HG03064 (cell line): Measurements from ENCODE around the gene LY6G6C.

Source experiments
- ATAC-seq: cut with Tn5 transposase; IDR thresholded peaks from one replicate; pipeline ENCODE4 v1.9.1; 2021; ENCODE audit warnings: low read depth; ENCODE audit not compliant: unreplicated experiment

Gene LY6G6C

DNA sequence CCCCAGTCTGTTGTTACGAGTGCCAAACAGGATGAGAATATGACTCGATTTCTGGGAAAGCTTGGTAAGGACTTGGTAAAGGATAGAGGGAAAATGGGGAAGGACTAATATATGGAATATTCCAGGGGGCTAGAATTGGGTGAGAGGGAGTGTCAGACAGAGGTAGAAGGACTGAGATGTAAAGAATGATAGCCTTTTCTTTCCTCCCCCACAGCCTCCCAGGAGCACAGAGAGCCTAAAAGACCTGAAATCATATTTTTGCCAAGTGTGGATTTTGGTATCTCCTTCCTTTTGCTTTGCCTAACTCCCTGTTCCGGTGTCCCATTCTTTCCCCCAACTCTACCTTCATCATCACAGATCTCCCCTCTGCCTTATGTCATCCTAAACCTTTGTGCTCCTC lies 21.3 kb upstream of the LY6G6C start:
- no peak for ATAC-seq

DNA sequence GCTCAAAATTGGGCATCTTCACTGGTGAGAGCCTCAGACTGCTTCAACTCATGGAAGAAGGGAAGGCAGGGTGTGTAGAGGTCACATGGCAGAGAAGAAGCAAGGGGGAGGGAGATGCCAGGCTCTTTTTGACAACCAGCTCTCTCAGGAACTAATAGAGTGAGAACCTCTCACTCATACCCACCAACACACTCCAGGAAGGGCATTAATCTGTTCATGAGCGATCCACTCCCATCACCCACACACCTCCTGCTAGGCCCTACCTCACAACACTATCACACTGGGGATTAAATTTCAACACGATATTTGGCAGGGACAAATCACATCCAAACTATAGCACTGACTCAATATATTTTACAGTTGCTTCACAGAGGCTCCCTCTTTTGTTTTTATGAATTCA lies 20.3 kb upstream of the LY6G6C start:
- ATAC-seq, result no peak

DNA sequence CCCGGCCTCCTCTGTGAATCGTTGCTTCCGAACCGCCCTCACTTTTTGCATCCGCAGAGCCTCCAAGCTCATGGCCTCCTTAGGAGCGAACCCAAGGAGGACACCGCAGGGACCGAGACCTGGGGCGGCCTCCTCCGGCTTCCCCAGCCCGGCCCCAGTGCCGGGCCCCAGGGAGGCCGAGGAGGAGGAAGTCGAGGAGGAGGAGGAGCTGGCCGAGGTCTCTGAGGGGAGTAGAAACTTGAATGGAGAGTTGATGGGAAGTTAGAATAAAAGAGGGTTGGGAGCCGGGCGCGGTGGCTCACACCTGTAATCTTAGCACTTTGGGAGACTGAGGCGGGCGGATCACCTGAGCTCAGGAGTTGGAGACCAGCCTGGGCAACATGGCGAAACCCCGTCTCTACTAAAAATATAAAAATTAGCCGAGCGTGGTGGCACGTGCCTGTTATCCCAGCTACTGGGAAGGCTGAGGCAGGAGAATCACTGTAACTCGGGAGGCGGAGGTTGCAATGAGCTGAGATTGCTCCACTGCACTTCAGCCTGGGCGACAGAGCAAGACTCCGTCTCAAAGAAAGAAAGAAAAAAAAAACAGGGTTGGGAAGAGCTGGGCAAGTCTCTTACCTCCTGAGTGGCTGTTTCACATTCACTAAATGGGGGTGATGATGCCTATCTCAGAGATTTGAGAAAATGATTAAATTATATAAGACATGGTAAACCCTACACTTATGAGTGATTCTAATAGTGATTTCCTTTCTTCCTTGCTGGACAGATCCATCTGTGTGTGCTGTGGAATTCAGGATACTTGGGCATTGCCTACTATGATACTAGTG lies 19.1 kb upstream of the LY6G6C start:
- ATAC-seq, result no peak

DNA sequence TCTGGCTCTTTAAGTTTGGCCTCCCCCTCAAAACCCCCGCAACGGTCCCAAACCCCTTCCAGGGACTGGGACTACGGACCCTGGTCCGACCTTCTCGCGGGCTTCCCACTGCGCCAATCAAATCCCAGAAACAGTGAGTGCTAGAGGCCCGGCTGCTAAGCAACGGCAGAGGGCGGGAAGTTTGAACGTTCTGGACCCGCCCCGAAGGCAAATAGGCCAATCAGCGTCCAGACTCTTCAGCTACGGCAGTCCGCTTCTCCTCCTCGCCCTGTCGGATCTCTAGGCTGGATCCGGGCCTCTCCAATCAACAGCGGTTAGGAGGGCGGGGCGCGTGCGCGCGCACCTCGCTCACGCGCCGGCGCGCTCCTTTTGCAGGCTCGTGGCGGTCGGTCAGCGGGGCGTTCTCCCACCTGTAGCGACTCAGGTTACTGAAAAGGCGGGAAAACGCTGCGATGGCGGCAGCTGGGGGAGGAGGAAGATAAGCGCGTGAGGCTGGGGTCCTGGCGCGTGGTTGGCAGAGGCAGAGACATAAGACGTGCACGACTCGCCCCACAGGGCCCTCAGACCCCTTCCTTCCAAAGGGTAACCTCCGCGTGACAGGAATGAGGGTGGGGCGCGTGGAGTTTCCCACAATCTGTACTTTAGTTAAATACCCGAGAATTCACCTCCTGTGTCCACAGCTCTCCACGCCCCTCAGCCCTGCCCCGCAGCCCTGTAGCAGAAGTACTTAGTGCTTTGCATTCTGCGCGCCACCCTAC lies 18.3 kb upstream of the LY6G6C start, which contains the start of gene MSH5:
TSS of gene MSH5 (plus strand) at position 367 of the 758 bp plus-strand sequence. CDS start 462 bp downstream, outside the sequence.
- ATAC-seq, result peak; percentile 54

DNA sequence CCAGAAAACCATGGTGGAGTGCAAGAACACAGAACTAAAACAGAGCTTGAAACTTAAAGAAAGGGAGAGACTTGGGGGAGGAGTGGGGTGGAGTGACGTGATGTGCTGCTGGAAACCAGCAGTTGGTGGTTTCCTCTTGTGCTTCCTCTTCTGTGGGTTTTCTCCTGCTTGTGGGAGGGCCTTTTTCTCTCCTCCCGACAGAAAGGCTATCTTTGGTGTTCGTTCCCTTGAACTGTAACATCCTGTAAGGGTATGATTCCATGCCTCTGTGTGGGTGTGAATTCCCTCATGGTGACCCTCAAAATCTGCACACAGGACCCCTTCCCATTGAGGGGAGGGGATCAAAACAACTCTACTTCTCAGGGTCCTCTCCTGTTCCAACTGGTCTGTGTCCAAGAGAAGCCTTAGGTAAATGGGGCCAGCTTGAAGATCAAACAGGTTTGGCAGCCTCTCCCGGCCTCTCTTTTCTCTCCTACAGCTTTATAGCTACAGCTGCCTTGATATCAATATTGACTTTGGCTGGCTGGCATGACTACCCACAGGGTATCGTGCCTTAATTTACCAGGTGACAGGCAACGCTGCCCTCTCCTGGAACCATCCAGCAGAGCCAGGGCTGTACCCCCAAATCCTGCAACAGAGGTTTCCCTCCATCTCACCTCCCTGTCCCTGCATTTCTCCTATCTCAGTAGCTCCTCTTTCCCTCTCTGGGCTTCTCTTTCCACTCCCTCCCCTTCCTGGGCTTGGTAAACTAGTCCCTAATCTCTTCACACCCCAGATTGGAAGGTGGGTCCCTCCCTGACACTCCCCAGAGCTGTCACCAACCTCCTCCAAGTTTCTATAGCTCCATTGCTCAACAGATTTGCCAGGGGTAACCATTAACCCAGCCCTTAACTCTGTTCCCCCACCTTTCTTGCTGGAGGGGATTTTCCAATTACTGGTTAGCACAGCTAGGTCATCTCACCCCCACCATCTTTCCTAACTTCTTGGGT lies 16.7 kb upstream of the LY6G6C start:
- no peak for ATAC-seq

DNA sequence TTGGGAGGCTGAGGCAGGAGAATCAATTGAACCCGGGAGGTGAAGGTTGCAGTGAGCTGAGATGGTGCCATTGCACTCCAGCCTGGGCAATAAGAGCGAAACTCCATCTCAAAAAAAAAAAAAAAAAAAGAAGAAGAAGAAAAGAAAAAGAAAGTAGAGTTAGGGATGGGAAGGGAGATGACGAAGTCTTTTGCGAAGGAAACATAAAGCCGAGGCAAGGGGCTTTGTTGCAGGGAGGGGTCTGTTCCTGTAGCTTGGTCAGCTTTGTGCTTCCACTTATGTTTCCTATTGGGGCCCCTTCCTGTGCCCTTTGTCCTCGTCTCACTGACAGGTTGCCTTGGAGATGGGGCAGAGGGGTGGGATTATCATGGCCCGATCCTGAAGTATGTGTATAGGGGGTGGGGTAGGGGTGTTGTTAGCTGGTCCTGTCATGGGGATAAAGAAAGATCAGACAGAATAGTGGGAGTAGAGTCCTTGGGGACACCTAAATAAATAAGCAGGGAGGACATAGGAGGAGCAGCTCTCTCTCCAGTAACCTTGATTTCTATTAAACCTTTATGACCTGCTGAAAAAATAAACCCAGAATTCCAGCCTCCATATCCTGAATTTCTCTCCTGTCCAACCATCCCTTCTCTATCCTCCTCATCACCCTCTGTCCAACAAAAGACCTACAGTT lies 15.9 kb upstream of the LY6G6C start:
- ATAC-seq, result no peak

DNA sequence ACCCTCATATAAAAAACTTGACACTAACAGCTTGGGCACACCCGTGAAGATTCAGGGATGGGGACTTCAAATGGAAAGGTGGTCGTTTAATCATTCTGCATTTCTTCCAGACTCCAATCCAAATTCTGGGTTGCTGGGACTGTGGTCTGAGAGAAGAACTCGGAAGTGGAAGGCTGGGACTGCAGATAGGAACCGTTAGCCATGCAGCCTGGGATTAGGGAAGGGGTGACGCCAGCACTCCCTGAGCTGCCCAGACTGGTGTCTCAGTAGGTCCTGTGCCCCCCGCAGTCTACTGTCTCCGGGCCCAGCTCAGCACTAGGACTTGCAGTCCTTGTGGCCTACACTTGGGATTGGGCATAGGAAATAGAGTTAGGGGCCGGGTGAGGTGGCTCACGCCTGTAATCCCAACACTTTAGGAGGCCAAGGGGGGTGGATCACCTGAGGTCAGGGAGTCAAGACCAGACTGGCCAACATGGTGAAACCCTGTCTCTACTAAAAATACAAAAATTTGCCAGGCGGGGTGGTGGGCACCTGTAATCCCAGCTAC lies 15.3 kb upstream of the LY6G6C start:
- no peak for ATAC-seq

DNA sequence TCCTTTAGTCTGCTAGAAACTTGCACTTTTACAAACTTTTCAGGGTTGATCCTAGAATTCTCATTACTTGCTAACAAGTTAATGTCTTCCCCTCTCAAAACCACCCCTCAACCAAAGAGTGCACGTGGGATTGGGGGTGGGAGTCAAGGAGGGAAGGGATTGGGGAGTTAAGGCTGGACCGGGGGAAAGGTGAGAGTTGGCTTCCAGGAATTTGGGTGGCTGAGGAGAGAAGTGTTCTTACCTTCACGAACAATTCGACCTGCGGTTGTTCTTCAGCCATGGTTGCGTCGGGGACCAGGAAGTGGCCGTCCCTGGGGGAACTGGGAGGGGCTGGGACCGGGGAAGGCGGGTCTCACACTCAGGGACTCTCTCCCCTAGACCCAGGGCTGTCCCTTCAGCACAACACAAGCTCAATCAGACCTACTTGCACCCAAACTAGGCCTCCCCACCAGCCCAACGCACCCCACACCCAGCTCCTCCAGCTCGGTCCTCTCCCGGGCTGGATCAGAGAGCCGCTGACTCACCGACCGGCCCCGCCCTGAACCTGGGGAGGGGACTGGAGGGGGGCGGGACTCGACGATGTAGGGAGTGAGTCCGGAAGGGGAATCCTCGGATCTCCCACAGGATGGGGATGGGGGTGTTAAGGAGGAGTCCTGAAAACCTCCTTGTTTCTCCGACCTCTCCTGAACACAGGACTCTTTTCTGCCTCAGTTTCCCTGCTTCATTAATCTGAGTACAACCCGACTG lies 14.6 kb upstream of the LY6G6C start, which contains the start of gene CLIC1:
TSS of gene CLIC1 (minus strand) at position 510 of the 747 bp plus-strand sequence. CDS start at position 280, 230 bp downstream.
- no peak for ATAC-seq

DNA sequence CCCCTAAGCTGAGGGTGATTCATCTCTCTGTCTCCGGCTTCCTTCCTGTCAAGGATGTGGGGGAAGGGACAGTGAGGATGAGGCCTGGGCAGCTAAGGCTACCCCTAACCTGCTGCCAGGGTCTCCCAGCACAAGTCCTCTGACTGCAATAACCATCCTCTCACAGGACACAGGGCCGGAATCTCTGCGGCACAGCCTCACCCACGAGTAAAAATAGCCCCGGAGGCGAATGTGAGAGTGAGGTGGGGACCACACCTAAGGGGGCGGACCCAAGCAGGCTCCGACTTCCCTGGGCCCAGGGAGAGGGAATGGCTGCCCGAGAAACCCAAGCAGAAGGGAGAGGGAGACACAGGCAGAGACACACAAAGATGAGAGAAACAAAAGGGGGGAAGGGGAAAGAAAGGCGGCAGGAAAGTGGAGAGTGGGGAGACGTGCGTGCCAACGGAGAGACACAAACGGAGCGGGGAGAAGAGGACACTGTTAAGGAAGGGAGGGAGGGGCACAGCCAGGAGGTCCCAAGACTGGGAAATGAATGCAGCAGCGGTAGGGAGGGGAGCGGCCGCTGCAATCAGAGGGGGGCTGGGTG lies 13.4 kb upstream of the LY6G6C start:
- ATAC-seq, result no peak

DNA sequence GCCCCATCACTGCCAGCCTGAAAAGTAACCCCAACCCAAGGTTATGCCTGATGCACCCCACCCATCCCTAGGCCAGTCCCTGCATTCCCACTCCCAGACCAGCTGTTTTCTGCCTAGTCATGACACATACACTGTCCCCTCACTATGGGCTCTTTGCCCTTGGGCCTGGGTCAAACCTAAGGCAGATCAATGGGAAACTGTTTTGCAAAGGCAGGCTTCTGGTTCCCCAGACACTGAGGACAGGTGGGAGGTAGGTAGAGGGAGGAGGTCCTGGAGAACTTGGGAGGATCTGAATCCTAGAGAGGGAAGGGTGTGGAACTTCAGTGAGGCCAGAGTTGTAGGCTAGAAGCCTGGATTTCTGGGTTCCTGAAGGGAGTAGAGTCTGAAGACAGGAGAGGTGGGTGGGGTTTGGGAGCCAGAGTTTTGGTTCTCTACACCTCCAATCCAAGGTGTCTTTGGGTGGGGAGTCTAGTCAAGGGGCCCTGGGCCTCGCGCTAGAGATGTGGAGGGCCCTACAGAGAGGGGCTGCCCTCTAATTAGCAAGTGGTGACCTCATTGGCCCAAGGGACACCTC lies 12.8 kb upstream of the LY6G6C start:
- ATAC-seq, result no peak

DNA sequence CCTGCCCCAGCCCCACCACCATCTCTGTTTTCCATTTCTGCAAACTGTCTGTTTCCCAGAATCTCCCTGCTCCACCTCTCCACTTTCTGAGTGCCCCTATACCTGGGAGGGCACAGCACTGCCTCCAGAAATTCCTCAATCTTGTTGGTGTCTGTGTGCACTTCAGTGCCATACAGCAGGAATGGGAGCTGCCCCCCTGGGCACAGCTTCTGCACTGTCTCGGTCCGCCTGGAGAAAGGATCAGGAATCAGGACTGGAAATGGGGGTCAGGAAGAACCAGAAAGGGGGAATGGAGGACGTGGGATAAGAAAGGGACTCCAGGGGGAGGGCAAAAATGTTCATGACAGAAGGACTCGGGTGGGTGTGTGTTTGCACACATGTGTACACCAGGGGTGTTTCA lies 12.2 kb upstream of the LY6G6C start:
- no peak for ATAC-seq

DNA sequence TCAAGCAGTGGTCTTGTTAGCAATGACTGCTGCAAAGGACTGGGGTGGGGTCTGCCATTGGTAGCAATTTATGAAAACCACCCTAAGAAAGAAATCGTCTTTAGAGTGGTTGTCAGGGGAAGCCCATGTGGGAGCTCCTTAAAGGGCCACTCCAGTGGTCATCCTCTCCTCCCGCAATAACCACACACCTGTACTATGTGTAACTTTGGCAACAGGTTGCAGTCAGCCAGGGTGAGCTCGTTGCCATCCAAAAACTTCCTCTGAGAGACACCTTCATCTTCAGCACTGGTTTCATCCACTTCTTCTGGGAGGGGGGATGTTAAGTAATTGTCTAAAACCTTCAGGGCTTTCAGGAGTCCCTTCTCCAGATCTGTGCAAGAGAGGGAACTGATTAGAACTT lies 10.5 kb upstream of the LY6G6C start:
- no peak for ATAC-seq

DNA sequence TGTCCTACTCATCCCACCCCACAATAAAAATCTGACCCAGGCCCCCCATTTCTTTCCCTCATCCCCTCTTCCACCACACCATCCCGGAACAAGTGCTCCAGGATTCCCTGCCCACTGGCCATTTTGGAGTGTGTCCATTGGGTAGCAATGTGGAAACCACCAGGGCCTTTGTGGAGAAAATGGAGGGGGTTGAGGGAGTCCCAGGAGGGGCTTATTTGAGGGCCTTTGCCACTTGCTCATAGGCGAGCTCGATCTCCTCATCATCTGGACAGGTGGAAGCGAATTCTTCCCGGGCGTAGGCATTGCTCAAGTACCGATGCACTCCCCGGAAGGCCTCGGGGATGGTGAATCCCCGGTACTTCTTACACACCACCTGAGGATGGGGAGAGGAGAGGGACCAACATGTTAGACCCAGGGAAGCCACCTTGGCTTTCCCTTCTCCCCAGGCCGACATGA lies 9.1 kb upstream of the LY6G6C start:
- no peak for ATAC-seq

DNA sequence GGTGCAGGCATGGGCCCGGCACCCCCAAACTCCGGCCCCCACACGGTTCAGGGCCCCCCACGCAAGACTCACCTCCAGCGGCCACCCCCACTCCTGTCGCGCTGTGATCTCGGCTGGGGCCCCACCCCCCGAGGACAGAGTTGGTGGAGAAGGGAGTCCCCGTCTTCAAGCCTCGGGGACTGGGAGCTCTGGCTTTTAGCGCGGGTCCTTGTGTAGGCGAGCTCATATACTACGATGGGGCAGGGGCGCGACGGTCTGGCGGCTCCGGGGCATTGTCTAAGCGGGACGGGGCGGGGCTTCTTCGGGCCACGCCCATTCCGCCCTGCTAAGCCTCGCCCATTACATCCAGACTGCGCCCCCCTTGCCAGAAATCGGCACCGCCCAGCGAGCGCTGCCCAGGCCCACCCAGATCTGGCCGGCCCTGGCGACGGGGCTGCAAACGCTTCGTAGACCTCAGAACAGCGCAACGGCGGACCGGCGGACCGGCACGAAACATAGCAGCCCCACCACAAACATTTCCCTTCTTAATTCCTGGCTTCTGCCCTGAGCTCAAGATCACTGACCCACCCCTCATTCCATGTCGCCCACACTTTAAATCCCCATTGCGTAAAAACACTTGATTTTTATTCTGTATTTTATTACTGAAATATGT lies 8.6 kb upstream of the LY6G6C start:
- no peak for ATAC-seq

DNA sequence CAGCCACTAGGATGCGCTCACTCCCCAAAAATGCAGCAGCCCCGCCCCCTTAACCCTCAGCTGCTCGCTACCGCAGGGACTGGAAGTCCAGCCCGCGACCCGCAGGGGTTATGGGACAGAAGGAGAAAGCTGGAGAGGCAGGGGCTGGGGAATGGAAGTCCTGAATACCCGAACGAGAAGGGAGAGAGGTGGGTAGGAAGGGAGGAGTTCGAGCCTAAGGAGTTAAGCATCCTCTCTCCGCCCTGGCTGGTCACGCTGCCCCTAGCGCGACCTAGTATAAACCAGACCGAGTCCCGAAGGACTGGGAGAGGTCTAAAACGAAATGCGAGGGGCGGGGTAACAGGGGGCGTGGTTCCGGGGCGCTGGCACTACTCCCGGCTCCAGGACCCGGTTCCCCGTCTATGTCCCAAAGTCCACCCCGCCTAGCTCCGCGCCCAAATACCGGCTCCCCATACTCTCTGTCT lies 8.0 kb upstream of the LY6G6C start:
- no peak for ATAC-seq

DNA sequence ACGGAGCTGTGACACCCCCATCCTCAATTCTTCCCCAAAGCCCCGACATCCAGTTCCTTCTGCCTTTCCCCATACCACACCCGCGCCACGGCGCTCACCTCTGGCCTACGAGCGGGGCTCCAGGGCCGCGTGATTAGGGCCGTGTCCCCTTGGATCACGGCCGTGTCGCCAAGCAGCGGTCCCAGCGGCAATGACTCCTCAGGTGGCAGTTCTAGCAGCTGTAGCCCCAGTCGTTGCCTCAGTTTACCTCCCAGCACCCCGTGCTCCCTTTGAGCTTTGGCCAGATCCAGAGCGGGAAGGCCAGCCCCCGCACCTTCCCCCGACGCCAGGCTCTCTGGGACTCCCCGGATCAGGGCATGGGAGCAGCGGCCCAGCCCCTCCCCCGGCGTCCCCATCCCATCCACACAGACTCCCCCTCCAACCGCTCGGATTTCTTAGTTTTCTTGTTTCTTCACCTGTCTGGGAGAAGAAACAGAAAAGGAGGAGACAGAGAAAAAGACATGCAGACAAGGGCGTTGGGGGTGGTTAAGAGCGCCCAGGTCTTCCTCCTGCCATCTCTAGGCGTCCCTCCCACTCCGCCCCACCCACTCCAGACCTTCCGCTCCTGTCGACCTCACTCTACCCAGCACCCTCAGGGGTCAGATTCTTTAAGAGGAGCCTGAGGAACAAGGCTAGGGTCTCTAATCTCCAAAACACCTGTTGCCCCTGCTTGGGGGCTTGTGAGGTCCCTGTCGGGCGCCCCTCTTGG lies 7.4 kb upstream of the LY6G6C start, which contains the start of gene DDAH2:
TSS of gene DDAH2 (minus strand) at position 533 of the 748 bp plus-strand sequence. CDS start at position 395, 138 bp downstream.
- no peak for ATAC-seq
